Measurements from ENCODE around the gene TBL1Y.
"Not testable (repeated sequence)": the region's sequence is repeated elsewhere in the genome, so short reads cannot be mapped to it uniquely, and the experiment has no call there.

GRCh38 chrY:7080548-7080947 lies 170.1 kb downstream of the TBL1Y start:
- TF ChIP-seq CTCF, POLR2A (IDR thresholded peaks at IDR 0.05): not testable (repeated sequence)
